HG03469 (cell line): Measurements from ENCODE around the gene PLB1.

ENCODE experiments used
- ATAC-seq: cut with Tn5 transposase; IDR thresholded peaks from one replicate; pipeline ENCODE4 v1.9.1; 2021; ENCODE audit warnings: mild to moderate bottlenecking, moderate library complexity, moderate number of reproducible peaks; ENCODE audit not compliant: unreplicated experiment

The PLB1 gene

DNA sequence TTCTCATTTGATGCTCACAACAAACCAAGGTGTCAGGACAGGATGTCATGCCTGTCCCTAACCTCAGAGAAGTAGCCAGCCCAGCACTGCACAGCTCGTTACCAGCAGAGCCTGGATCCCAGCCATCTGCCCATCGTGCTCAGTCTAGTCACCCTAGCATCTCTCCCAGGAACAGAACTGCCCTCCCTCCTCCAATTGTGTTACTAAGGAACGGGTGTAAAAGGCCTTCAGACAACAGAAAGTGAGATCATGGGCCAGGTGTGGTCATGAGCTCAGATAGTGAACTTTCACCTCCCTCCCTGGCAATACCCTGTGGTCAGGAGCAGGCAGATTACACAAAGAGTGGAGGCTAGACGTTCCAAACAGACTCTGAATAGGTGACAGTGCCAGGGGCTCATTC lies 144.0 kb downstream of the PLB1 start:
- no peak for ATAC-seq

GRCh38 chr2:28640260-28640907 lies 144.5 kb downstream of the PLB1 start:
- ATAC-seq = no peak

GRCh38 chr2:28640908-28641300 lies 145.0 kb downstream of the PLB1 start:
- no peak for ATAC-seq

DNA sequence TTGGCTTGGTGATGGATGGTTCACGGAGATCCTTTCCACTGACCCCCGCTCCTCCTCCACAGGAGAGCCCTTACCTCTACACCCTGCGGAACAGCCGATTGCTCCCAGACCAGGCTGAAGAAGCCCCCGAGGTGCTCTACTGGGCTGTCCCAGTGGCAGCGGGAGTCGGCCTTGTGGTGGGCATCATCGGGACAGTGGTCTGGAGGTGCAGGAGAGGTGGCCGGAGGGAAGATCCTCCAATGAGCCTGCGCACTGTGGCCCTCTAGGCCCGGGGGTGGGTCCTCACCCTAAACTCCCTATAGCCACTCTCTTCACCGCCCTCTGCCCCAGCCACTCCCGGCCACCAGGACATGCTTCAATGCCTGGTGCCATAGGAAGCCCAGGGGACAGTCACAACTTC lies 146.9 kb downstream of the PLB1 start:
- ATAC-seq = no peak

GRCh38 chr2:28643327-28643726 lies 147.5 kb downstream of the PLB1 start:
- ATAC-seq = no peak

DNA sequence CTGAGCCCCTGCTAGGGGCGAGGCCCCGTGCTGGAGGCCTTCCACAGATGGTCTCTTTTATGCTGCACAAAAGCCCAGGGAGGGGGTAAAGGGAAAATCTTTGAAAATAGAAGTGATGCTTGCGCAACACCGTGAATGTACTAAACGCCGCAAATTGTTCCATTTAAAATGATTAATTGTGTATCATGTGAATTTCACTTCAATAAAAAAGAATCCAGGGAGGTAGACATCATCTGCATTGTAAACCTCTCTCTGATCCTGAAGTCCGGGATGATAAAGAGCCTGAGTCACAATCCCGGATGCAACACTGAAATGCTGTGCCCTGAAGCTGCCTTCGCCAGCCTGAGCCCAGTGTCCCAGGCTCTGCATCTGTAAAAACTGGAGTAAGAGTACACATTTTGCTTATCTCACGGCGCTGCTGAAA lies 148.1 kb downstream of the PLB1 start:
- no peak for ATAC-seq

GRCh38 chr2:28644760-28645159 lies 148.9 kb downstream of the PLB1 start:
- ATAC-seq = no peak

DNA sequence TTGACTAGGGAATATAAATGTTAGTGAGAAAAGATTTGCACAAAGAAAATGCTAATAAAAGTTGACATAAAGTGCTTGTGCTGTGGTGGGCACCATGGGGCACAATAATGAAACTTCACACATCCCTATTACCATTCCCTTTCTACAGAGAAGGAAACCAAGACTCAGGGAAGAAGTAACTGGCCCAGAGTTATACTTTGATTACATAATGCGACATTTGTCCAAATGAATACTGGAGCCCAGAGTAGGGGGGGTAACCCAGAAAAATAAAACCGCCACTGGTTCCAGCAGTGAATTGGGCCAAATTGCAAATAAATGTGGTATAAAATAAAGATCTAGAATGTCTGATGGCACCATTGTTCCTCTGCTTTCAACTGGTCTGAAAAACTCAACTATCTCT lies 149.7 kb downstream of the PLB1 start:
- ATAC-seq = no peak

- no peak for ATAC-seq
Observed at GRCh38 chr2:28647682-28648081, 151.8 kb downstream of the PLB1 start.

- ATAC-seq = no peak
Observed at GRCh38 chr2:28648147-28648546, 152.3 kb downstream of the PLB1 start.

DNA sequence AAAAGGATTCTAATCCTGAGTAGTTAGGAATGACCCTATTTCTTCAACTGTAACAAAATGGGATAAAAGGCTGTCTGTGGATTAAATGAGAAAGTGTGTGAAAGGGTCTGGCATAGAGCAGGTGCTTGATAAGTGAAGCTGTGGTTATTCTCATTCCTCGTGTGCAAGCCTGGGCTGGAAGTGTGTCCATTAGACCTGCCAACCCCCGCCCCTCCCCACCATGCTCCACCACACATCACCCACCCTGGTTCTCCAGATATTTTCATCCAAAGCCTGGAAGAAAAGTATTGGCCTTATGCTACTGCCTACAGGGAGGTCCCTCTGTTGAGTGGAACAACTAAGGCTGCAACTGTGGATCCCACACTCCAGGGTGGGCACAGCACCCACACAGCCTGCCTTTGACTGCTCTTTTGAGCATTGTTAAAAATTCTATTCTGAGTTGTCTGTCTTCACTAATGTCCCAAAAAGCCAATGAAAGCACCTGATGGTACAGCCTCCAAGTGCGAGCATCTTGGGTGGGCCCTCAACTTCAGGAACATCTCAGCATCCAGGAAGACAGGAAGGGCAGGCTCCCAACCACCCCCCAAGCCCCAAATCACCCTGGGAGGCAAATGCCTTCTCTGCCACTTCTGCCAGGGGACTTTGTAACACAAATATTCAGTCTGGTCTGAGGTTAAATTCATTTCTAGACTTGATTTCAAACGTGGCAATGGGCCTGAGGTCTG lies 153.0 kb downstream of the PLB1 start:
- ATAC-seq = no peak

GRCh38 chr2:28649481-28650265 lies 153.8 kb downstream of the PLB1 start:
- no peak for ATAC-seq

DNA sequence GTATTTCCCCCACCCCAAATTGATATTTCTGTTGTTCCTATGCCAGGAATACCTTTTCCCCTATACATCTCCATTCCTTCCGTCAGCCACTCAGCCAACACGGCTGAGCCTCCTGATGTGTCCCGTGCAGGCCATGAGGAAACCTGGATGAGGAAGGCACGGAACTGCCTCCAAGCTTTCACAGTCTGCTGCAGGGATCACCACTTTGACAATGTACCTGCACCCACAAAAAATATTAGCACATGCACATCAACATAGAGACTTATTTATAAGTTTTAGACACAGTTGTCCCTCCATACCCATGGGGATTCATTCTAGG lies 154.4 kb downstream of the PLB1 start:
- ATAC-seq = no peak

- no peak for ATAC-seq
Observed at GRCh38 chr2:28652217-28652616, 156.4 kb downstream of the PLB1 start.

DNA sequence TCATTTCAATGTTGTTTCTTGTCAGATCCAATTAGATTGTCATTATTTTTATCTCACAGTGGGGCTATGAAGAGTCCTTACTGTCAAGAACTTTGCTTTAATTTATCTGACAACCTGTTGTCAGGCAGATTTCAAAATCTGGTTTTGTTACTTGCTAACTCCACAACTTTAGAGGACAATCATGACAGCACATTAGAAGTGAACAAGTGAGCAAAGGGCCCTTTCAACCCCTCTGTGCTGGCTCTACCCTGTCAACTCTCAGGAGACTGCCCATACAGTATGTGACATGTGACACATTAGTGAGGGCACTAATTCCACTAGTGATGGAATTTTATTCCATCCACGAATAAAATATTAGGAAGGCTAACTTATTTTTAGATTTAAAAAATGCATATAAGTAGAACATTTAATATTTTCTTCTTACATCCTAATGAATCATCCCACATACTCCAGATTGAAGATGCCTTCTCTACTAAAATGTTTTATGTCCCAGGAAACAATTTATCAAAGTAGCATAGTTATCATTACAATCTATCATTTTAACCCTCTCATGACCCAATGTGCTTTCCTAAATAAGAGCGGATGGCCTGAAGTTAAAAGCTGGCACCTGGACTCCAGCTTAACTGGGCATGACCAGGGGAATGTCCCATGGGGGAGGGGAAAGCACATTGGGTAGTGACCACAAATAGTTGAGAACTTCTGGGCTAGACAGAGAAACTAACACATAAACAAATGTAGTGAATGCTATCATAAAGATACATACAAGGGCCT lies 158.2 kb downstream of the PLB1 start:
- no peak for ATAC-seq

DNA sequence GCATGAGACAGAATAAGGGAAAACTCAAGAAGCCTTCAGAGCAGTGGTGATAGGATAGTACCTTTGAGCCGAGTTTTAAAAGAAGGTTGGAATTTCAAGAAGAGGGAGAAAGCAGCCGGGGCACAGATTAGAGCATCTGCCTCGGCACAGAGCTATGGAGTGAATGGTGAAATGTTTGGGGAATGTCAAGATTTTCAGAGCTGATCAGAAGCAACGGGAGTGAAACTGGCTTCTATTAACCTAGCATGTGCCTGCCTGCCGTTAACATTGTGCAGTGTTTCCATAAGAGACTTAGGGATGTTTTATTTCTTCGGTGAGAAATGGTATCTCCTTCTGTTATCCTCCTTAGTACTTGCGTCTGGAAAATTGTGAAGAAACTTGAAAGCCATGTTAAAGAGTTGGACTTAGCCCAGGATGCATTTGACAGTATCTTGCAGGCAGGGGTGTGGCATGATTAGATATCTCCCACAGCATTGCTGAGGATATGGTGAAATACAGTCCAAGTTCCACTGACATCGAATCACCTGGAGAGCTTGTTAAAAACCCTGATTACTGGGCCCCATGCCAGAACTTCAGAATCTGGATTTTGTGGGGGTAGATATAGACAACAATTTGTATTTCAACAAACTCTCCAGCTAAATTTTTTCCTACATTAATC lies 158.9 kb downstream of the PLB1 start:
- ATAC-seq = no peak

- ATAC-seq = no peak
Observed at GRCh38 chr2:28656937-28657615, 161.2 kb downstream of the PLB1 start.

GRCh38 chr2:28658369-28658768 lies 162.5 kb downstream of the PLB1 start:
- no peak for ATAC-seq

GRCh38 chr2:28659127-28659526 lies 163.3 kb downstream of the PLB1 start:
- no peak for ATAC-seq

GRCh38 chr2:28661589-28662001 lies 165.7 kb downstream of the PLB1 start:
- no peak for ATAC-seq
